ENCODE data around the gene KDM1B. TPM values are rescaled to one million over a fixed set of nuclear protein-coding genes. Genes with fewer than 3 reads are reported as not detected.
A peak's percentile ranks its signal among the peaks of the same experiment; 100 is the strongest.

Gene KDM1B
- total RNA-seq, 1 experiment from 2014 or later: 15.8 TPM

GRCh38 chr6:18243302-18243893 lies 88.2 kb downstream of the KDM1B start:
- Histone ChIP-seq H3K27me3 (replicated peaks; ENCODE audit: insufficient read depth, low read depth, low read length, poor library complexity) (no peaks in the 10 kb centered on the region), H3K27ac (ENCODE audit: low read depth, low read length, poor library complexity, severe bottlenecking) (peak overlapping the region; percentile 28), H3K4me1 (ENCODE audit: insufficient read depth, low read length, poor library complexity, severe bottlenecking) (no peaks in the 10 kb centered on the region), H3K4me3 (ENCODE audit: low read depth, low read length, poor library complexity, severe bottlenecking) (no peak overlapping the region), H3K9me3 (ENCODE audit: low read depth, low read length, poor library complexity, severe bottlenecking) (no peaks in the 10 kb centered on the region), H3K36me3 (ENCODE audit: insufficient read depth, low read length, poor library complexity, severe bottlenecking) (peaks cover 97% of the 10 kb centered on the region)
- no peak for DNase-seq (ENCODE audit: low spot score)
- no peak for TF ChIP-seq EZH2 (IDR thresholded peaks at IDR 0.05; ENCODE audit: borderline replicate concordance, low read depth, low read length, poor library complexity, severe bottlenecking)
- TF ChIP-seq CTCF (conservative IDR thresholded peaks at IDR 0.05; ENCODE audit: low read depth, low read length): no peak
- BruUV-seq (replicated peaks): no TSS peak
- CTCF ChIA-PET: no interaction called here
- intact Hi-C loops (cut with micrococcal nuclease; ENCODE audit: unreplicated experiment): no loop called here
- POLR2A ChIA-PET (ENCODE audit: low non-redundant PET): no interaction called here

- no peak overlapping the region for H3K27ac ChIP-seq (ENCODE audit: low read depth, low read length, poor library complexity, severe bottlenecking)
- TF ChIP-seq CTCF (conservative IDR thresholded peaks at IDR 0.05; ENCODE audit: low read depth, low read length) (no peak), EZH2 (IDR thresholded peaks at IDR 0.05; ENCODE audit: borderline replicate concordance, low read depth, low read length, poor library complexity, severe bottlenecking) (no peak)
- BruUV-seq (replicated peaks): no TSS peak
- no peak overlapping the region for H3K4me3 ChIP-seq (ENCODE audit: low read depth, low read length, poor library complexity, severe bottlenecking)
- intact Hi-C loops (cut with micrococcal nuclease; ENCODE audit: unreplicated experiment): no loop called here
- ChIA-PET POLR2A (ENCODE audit: low non-redundant PET) (no interaction called here), CTCF (no interaction called here)
- no peaks in the 10 kb centered on the region for H3K9me3 ChIP-seq (ENCODE audit: low read depth, low read length, poor library complexity, severe bottlenecking)
- no peak for DNase-seq (ENCODE audit: low spot score)
- no peaks in the 10 kb centered on the region for H3K27me3 ChIP-seq (replicated peaks; ENCODE audit: insufficient read depth, low read depth, low read length, poor library complexity)
- H3K36me3 ChIP-seq (ENCODE audit: insufficient read depth, low read length, poor library complexity, severe bottlenecking): peaks cover 98% of the 10 kb centered on the region
- no peaks in the 10 kb centered on the region for H3K4me1 ChIP-seq (ENCODE audit: insufficient read depth, low read length, poor library complexity, severe bottlenecking)
Measured at GRCh38 chr6:18244251-18244650, 89.0 kb downstream of the KDM1B start.

- POLR2A ChIA-PET (ENCODE audit: low non-redundant PET): no interaction called here
- Histone ChIP-seq H3K27ac (ENCODE audit: low read depth, low read length, poor library complexity, severe bottlenecking) (no peak overlapping the region), H3K4me1 (ENCODE audit: insufficient read depth, low read length, poor library complexity, severe bottlenecking) (no peaks in the 10 kb centered on the region), H3K36me3 (ENCODE audit: insufficient read depth, low read length, poor library complexity, severe bottlenecking) (peaks cover 99% of the 10 kb centered on the region), H3K9me3 (ENCODE audit: low read depth, low read length, poor library complexity, severe bottlenecking) (no peaks in the 10 kb centered on the region), H3K27me3 (replicated peaks; ENCODE audit: insufficient read depth, low read depth, low read length, poor library complexity) (no peaks in the 10 kb centered on the region), H3K4me3 (ENCODE audit: low read depth, low read length, poor library complexity, severe bottlenecking) (no peak overlapping the region)
- CTCF ChIA-PET: no interaction called here
- no TSS peak for BruUV-seq (replicated peaks)
- DNase-seq (ENCODE audit: low spot score): no peak
- TF ChIP-seq EZH2 (IDR thresholded peaks at IDR 0.05; ENCODE audit: borderline replicate concordance, low read depth, low read length, poor library complexity, severe bottlenecking): no peak
- TF ChIP-seq CTCF (conservative IDR thresholded peaks at IDR 0.05; ENCODE audit: low read depth, low read length): no peak
- intact Hi-C loops (cut with micrococcal nuclease; ENCODE audit: unreplicated experiment): no loop called here
Measured at GRCh38 chr6:18245079-18245478, 89.9 kb downstream of the KDM1B start.

Measured in A673 (cell line).